T-helper 2 cell treated with Interferon-gamma antibody and Interleukin-4, amounts not matched to agents 5 μg/mL and 100 μg/mL, for 36 hours (primary cell): Measurements from ENCODE around the gene UGP2.

ENCODE experiments used
- DNase-seq: peaks from one replicate; pipeline ENCODE4 v3.0.0; 2021; ENCODE audit warnings: low spot score
- H3K27ac Mint-ChIP-seq: one replicate; pipeline ENCODE4 v1.8.0; 2021; ENCODE audit warnings: mild to moderate bottlenecking, mixed read lengths
- H3K27me3 Mint-ChIP-seq: one replicate; pipeline ENCODE4 v1.8.0; 2021; ENCODE audit warnings: low read depth, mixed read lengths
- H3K36me3 Mint-ChIP-seq: one replicate; pipeline ENCODE4 v1.8.0; 2021; ENCODE audit warnings: low read depth, mixed read lengths
- H3K4me1 Mint-ChIP-seq: one replicate; pipeline ENCODE4 v1.8.0; 2021; ENCODE audit warnings: low read depth, mixed read lengths
- H3K4me3 Mint-ChIP-seq: one replicate; pipeline ENCODE4 v1.8.0; 2022; ENCODE audit warnings: mild to moderate bottlenecking, moderate library complexity, mixed read lengths
- H3K9me3 Mint-ChIP-seq: one replicate; pipeline ENCODE4 v1.8.0; 2021; ENCODE audit warnings: mixed read lengths

UGP2 gene

DNA sequence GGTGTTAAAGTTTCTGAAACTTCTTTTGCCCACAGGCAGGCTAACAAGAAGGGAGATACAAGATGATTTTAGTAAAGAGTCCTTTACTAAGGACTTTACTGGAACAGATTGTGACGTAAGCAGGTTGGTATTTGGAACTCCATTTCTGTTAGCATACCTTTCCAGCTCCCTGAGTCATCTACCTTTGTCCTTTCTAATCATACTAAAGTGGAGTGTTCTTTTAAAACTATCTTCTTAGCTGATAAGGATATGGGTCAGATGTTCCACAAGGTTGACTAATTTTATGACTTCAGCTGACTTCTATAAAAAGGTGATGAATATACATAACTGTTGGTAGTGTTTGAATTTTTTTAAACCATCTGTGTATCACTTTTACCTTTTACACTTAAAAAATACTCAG is 21.1 kb downstream of the UGP2 start:
- Mint-ChIP-seq H3K9me3 (no peaks in the 10 kb centered on the region), H3K4me1 (peaks cover 50% of the 10 kb centered on the region), H3K36me3 (peaks cover 65% of the 10 kb centered on the region), H3K27ac (no peak overlapping the region), H3K4me3 (no peak overlapping the region), H3K27me3 (no peaks in the 10 kb centered on the region)
- DNase-seq = no peak

DNA sequence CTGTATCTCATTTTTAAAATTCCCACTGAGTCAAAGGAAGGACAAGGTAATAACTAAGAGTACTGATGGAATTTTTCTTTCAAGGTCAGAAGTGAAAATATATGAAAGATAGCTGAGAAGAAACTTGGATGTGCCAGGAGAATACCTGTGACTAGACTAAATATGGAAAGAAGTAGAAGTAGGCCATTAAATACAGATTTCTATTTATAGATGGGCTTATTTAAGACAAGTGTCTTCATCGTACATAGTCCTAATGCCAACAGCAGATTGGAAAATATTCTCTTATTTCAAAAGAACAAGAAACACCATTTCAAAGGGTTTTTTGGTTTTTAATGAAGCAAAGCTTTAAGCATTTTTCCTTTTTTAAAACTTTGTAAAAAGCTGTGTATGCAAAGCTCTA is 22.0 kb downstream of the UGP2 start:
- DNase-seq = no peak
- Mint-ChIP-seq H3K9me3 (no peaks in the 10 kb centered on the region), H3K27me3 (no peaks in the 10 kb centered on the region), H3K4me3 (no peak overlapping the region), H3K27ac (no peak overlapping the region), H3K36me3 (peaks cover 68% of the 10 kb centered on the region), H3K4me1 (peaks cover 52% of the 10 kb centered on the region)

DNA sequence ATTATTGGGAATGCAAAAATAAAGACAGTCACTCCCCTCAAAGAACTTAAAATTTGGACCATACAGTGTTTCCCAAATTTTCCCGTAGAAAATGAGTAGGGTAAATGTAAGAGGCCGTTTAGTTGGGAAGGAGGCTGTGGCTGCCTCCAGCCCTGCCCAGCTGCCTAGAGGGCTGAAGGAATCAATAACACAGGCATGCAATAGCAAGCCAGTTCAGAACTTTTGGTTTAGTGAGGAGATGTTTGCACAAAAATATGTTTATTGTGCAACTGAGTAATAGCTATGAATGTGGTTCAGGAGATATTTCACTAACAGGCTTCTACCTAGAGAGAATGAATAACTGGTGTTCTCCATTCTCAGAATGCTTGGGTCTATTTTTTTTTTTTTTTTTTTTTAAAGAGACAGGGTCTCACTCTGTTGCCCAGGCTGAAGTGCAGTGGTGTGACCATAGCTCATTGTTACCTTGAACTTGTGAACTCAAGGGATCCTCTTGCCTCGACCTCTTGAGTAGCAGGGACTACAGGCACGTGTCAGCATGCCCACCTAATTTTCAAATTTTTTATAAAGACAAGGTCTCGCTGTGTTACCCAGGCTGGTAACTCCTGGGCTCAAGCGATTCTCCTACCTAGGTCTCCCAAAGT is 23.6 kb downstream of the UGP2 start:
- Mint-ChIP-seq H3K4me1 (peaks cover 47% of the 10 kb centered on the region), H3K36me3 (peaks cover 66% of the 10 kb centered on the region)
- DNase-seq = no peak

DNA sequence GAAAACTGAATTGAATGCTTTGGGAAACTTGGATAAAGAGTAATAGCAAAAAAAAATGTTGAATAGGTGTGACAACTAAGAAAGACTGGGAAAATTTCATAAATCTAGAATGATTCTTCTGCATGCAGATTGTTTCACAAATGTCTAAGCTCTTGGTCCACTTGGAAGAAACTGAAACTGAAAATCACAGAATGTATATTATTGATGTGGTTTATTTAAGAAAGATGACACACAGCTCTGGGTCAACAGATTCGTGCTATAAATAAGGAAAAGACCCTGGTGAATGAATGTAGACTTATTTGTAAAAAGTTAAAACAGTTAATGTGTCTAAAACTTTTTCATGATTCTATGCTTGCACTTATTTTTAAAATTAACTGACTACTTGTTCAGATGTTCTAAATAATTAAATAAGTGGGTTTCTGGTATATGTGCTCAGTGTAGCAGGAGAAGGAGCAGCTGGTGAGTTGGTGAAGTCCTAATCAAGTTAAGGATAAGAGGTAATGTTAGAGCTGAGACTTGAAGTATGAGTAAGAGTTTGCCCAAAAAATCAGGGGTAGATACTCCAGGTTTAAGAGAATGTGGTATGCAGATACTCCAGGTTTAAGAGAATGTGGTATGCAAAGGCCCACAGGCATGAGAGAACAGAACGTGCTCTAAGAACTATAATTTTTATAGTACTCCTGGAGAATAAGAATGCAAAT is 24.5 kb downstream of the UGP2 start:
- Mint-ChIP-seq H3K9me3 (no peaks in the 10 kb centered on the region), H3K27ac (peak overlapping the region; percentile 45), H3K4me1 (peaks cover 47% of the 10 kb centered on the region), H3K27me3 (no peaks in the 10 kb centered on the region), H3K4me3 (peak overlapping the region; percentile 16), H3K36me3 (peaks cover 69% of the 10 kb centered on the region)
- DNase-seq = no peak

More for the DNA sequence above, 23.6 kb downstream of the UGP2 start:
- no peaks in the 10 kb centered on the region for H3K27me3 Mint-ChIP-seq
- no peak overlapping the region for H3K4me3 Mint-ChIP-seq
- H3K27ac Mint-ChIP-seq = no peak overlapping the region
- no peaks in the 10 kb centered on the region for H3K9me3 Mint-ChIP-seq

DNA sequence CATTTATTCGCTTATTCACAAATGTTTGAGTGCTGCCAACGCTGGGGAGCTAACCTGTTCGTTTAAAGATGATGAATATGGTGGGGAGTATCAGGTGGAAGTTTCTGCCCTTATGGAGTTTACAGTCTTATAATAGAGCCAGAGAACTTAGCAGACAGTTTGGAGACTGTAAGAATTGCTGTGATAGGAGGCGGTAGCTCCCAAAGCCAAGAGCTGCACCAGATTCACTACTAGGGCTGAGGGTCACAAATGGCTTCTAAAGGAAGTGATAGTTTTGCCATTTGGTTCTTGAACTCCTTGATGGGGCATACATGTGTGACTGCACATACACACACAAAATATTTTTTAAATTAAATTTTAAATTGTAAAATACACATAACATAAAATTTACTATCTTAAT is 29.0 kb downstream of the UGP2 start:
- H3K4me1 Mint-ChIP-seq = peaks cover 28% of the 10 kb centered on the region
- no peak overlapping the region for H3K27ac Mint-ChIP-seq
- H3K36me3 Mint-ChIP-seq = peaks cover 69% of the 10 kb centered on the region
- H3K27me3 Mint-ChIP-seq = no peaks in the 10 kb centered on the region
- DNase-seq = no peak
- no peak overlapping the region for H3K4me3 Mint-ChIP-seq
- H3K9me3 Mint-ChIP-seq = peaks cover 9% of the 10 kb centered on the region

DNA sequence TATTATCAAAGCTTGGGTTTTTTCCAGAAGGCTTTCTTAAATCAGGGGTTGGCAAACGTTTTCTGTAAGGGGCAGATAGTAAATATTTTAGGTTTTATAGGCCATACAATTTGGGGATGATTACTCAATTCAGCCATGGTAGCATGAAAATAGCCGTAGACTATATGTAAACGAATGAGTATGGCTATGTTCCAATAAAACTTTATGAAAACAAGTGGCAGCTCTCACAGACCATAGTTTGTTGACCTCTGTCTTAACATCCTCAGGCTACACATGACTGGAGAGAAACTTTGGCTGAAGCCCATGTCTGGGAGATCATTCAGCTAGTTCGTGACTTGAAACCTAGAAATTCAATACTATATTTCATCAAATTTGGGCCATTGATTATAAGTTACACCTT is 30.2 kb downstream of the UGP2 start:
- H3K27me3 Mint-ChIP-seq = no peaks in the 10 kb centered on the region
- H3K4me3 Mint-ChIP-seq = no peak overlapping the region
- peaks cover 69% of the 10 kb centered on the region for H3K36me3 Mint-ChIP-seq
- peaks cover 22% of the 10 kb centered on the region for H3K4me1 Mint-ChIP-seq
- H3K27ac Mint-ChIP-seq = no peak overlapping the region
- H3K9me3 Mint-ChIP-seq = peaks cover 9% of the 10 kb centered on the region
- no peak for DNase-seq

DNA sequence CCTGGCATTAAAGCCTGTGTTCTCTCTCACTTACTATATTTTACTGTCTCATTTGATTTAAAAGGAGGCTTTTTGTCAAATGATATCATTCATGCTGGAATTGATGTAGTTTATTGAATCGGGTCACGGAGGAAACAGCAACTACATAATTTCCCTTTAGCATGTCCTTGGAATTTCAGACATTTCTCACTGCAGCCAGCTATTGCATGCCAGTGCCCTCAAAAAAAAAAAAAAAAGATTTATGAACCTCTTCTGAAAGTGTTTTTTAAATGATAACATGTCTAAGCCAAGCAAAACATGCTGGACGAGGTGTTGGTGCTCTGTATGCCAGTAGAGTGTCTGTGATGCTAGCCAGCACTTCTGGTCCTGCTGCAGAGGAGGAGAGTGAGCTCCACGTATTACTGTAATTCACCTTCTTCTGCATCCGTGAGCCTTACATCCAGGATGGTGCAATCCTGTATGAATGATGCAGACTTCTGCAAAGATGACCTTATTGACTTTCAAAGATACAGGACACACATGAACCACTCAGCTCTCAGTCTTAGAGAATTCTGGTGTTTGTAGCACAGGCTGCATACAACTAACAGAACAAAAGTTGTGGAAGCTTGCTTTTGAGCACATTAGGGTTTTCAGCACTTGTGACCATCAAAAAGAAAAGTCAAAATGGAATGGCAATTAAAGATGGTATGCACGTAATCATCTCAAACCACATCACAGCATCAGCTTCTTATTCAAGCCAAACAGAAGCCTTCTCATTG is 31.1 kb downstream of the UGP2 start:
- DNase-seq = no peak
- Mint-ChIP-seq H3K36me3 (peaks cover 74% of the 10 kb centered on the region), H3K4me1 (peaks cover 22% of the 10 kb centered on the region), H3K4me3 (no peak overlapping the region), H3K9me3 (peaks cover 9% of the 10 kb centered on the region), H3K27ac (no peak overlapping the region), H3K27me3 (no peaks in the 10 kb centered on the region)

DNA sequence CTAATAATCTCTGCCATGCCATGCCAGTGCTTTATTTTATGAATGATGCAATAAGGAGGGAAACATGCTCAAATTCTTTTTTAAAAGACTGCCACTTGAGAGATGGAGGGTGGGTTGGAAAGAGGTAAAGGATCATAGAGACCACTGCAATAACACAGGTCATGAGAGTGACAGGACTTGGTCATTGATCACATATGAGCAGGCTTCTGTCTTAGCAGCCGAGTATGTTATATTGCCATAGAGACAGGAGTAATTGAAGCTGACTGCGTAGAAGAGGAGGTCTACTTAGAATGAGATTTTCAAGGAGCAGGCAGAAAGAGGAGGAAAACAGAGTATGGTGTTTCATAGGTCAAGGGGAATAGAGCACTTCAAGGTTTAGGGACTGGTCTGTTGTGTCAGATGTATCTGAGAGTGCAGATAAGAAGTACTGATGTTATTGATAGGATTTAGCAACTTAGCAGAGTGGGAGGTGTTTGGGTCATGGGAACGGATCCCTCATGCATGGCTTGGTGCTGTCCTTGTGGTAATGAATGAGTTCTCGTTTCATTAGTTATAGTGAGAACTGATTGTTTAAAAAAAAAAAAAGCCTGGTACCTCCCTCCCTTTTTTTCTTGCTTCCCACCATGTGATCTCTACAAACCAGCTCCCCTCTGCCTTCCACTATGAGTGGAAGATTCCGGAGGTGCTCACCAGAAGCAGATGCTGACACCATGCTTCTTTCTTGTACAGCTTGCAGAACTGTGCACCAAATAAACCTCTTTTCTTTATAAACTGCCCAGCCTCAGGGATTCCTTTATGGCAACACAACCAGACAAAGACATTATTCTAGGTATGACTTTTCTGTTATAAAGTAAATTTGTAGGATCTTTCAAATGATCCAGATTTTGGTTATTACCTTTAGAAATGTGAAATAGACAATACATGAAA is 32.8 kb downstream of the UGP2 start:
- H3K36me3 Mint-ChIP-seq = peaks cover 60% of the 10 kb centered on the region
- H3K9me3 Mint-ChIP-seq = peaks cover 9% of the 10 kb centered on the region
- H3K4me3 Mint-ChIP-seq = no peak overlapping the region
- H3K27ac Mint-ChIP-seq = peak overlapping the region; percentile 4
- H3K27me3 Mint-ChIP-seq = no peaks in the 10 kb centered on the region
- H3K4me1 Mint-ChIP-seq = peaks cover 15% of the 10 kb centered on the region
- no peak for DNase-seq

DNA sequence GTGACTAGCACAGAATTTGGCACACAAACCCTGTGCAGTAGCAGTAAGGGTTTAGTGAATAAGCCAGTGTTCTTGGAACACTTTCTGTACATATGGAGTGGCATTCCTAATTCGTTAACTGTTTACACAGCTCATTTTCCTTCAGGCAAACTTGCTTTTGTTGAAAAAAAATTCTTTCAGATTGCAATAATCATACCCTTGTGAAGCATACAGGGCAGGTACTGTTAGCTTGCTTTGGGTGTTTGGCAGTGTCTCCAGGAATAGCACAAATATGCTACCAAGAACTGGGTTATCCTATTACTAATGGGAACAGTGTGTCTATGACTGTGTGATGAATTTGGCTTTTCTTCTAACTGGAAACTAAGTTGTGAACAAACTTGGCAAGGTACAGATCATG is 33.4 kb downstream of the UGP2 start:
- H3K27me3 Mint-ChIP-seq = no peaks in the 10 kb centered on the region
- peaks cover 15% of the 10 kb centered on the region for H3K4me1 Mint-ChIP-seq
- peaks cover 9% of the 10 kb centered on the region for H3K9me3 Mint-ChIP-seq
- peaks cover 58% of the 10 kb centered on the region for H3K36me3 Mint-ChIP-seq
- peak overlapping the region; percentile 2 for H3K27ac Mint-ChIP-seq
- DNase-seq = no peak
- H3K4me3 Mint-ChIP-seq = no peak overlapping the region

DNA sequence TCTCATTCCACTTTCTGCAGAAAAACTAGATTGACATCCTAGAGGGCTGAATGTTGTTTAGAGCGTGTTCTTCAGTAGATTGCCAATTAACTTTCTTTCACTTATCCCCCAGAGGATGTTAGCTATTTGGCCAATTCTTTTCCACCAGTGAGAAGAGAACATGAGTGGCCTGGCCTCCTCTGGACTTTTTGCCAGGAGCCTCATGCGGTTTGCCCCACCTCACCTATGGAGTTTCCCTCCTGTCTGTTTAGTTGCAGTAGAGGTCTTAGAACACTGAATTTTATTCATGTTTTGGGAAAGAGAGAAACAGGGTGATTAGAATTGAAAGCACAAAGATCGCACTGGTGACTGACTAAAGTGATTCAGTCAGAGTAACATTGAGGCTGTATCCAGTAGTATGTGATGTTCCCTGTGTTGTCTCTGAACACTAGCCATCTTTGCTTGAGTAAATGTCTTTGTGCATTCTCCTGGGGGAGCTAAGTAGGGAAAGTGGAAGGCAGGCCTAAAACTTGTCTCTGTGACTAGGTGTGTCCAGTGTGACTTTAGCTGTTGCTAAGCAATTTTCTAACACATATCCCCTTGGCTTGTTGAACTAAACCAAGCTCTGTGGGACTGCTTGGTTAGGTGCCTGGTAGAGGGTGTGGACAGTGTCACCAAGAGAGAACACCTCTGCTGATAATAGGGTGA is 34.0 kb downstream of the UGP2 start:
- peaks cover 9% of the 10 kb centered on the region for H3K9me3 Mint-ChIP-seq
- no peaks in the 10 kb centered on the region for H3K27me3 Mint-ChIP-seq
- no peak for DNase-seq
- H3K27ac Mint-ChIP-seq = peak overlapping the region; percentile 43
- H3K36me3 Mint-ChIP-seq = peaks cover 53% of the 10 kb centered on the region
- H3K4me3 Mint-ChIP-seq = no peak overlapping the region
- H3K4me1 Mint-ChIP-seq = peaks cover 16% of the 10 kb centered on the region

DNA sequence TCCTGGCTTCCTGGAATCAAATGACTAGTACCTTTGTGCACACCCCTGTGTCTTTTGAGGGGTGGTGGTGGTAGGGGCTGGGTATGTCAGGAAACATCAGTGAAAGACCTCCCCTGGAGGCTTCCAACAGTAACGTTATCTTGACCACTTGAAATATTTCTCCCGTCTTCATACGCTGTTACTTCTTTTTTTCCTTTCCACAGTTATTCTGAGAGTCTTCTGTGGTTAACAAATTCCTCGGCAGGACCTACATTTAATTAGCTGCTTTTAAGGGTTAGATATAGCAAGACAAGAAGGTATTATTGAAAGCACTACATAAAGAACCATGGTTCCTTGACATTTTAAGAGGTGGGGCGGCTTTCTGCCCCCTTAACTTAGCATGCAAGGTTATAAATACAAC is 34.6 kb downstream of the UGP2 start:
- Mint-ChIP-seq H3K4me3 (no peak overlapping the region), H3K36me3 (peaks cover 56% of the 10 kb centered on the region), H3K27me3 (no peaks in the 10 kb centered on the region), H3K27ac (no peak overlapping the region), H3K4me1 (peaks cover 22% of the 10 kb centered on the region), H3K9me3 (peaks cover 9% of the 10 kb centered on the region)
- no peak for DNase-seq

DNA sequence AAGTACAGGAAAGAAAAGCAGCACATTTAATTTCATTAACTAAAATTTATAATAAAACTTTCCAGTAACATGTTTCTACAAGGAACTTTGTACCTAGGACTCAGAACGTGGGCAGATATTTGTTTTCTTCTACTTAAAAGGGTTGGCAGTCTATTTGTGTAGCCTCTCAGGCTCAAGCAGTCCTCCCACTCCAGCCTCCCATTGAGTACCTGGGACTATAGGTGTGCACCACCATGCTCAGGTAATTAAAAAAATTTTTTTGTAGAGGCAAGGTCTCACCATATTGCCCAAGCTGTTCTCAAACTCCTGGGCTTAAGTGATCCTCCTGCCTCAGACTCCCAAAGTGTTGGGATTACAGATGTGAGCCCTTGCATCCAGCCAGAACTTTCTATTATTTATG is 36.8 kb downstream of the UGP2 start:
- H3K9me3 Mint-ChIP-seq = peaks cover 6% of the 10 kb centered on the region
- H3K27ac Mint-ChIP-seq = no peak overlapping the region
- H3K27me3 Mint-ChIP-seq = no peaks in the 10 kb centered on the region
- H3K36me3 Mint-ChIP-seq = peaks cover 47% of the 10 kb centered on the region
- peaks cover 34% of the 10 kb centered on the region for H3K4me1 Mint-ChIP-seq
- no peak overlapping the region for H3K4me3 Mint-ChIP-seq
- no peak for DNase-seq

DNA sequence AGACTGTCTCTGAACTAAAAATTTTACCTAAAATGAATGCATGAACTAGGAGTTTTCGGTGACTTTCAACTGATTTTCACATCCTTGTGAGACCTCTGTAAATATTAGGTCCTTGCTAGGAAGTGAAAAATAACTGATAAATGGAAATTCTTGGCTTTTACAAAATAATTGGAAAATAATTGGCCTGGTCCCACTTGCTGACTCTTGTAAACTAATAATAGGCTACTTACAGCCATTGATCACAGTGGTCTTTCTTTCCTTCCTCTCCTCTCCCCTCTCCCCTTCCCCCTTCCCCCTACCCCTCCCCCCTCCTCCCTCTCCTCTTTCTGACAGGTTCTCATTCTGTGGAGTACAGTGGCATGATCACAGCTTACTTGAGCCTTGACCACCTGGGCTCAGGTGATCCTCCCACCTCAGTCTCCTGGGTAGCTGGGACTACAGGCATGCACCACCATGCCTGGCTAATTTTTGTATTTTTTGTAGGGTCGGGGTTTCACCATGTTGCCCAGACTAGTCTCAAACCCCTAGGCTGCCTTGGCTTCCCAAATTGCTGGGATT is 38.3 kb downstream of the UGP2 start:
- H3K9me3 Mint-ChIP-seq = no peaks in the 10 kb centered on the region
- no peak overlapping the region for H3K4me3 Mint-ChIP-seq
- H3K4me1 Mint-ChIP-seq = peaks cover 30% of the 10 kb centered on the region
- no peaks in the 10 kb centered on the region for H3K27me3 Mint-ChIP-seq
- H3K36me3 Mint-ChIP-seq = peaks cover 45% of the 10 kb centered on the region
- no peak overlapping the region for H3K27ac Mint-ChIP-seq
- DNase-seq = no peak
